HG03064 (cell line): Measurements from ENCODE around the gene UNC5B.
"Not testable (repeated sequence)": the region's sequence is repeated elsewhere in the genome, so short reads cannot be mapped to it uniquely, and the experiment has no call there.

Experiments used
- ATAC-seq: cut with Tn5 transposase; IDR thresholded peaks from one replicate; pipeline ENCODE4 v1.9.1; 2021; ENCODE audit warnings: low read depth; ENCODE audit not compliant: unreplicated experiment

UNC5B gene

GRCh38 chr10:71265201-71265575, 52.8 kb downstream of the UNC5B start:
- ATAC-seq = no peak

GRCh38 chr10:71265618-71266146, 53.3 kb downstream of the UNC5B start:
- no peak for ATAC-seq

GRCh38 chr10:71266147-71266917, 54.0 kb downstream of the UNC5B start:
- ATAC-seq = no peak

DNA sequence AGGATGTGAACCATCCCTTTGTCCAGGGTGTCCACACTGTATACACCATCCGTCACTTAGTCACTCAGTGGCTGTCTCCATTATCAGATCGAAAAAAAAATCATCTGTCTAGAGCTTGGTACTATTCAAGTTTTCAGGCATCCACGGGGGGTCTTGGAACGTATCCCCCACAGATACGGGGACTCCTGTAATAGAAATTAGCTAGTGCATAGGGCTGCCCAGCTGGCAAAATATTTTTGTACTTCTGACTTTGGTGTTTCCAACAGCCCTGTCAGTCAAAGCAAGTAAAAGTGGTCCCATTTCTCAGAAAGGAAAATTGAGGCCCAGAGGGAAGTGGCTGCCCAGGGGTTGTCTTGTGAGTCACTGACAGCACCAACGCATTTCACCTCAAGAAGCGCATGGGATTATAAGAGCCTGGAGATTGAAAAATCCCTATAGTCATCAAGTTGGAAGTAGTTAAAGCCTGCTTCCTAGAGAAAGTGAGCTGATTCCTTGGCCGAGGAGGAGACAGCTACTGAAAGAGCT, 54.6 kb downstream of the UNC5B start:
- no peak for ATAC-seq

DNA sequence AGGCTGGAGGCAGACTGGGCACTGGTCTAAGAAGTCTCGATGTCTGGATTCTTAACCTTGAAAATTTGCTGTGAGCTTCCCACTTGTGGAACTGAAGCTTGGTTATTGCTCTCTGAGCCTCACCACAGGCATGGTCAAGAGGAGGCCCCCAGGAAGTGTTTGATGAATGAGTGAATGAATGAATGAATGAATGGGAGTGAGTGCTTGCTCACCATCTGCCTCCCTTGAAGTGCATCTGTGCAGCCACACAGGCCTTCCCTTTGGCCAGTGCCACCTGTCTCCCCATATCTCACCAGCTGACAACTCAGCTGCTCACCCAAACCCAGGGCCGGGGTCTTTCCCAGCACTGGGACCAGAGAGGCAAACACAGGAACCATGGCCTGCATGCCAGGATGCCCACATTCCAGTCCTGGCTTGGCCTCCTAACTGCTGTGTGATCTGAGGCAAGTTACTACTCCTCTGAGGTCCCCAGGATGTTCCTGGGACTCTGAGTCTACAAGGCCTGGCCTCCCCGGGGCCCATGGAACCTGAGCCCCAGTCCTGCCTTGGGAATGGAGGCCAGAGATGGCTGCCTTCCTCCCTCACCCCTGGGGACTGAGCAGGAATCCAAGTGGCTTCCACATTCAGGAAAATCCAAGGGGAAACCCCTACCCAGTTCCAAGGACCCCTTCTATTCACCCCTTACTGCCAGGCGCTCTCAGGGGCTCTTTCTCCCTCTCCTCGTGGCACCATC, 55.3 kb downstream of the UNC5B start:
- no peak for ATAC-seq

- ATAC-seq = no peak
Measured at GRCh38 chr10:71268247-71268691, 55.9 kb downstream of the UNC5B start.

GRCh38 chr10:71268758-71269157, 56.4 kb downstream of the UNC5B start:
- ATAC-seq = no peak

GRCh38 chr10:71269301-71270288, 57.2 kb downstream of the UNC5B start:
- no peak for ATAC-seq

- ATAC-seq = no peak
Measured at GRCh38 chr10:71270301-71271220, 58.2 kb downstream of the UNC5B start.

GRCh38 chr10:71271662-71272055, 59.3 kb downstream of the UNC5B start:
- no peak for ATAC-seq

- no peak for ATAC-seq
Measured at GRCh38 chr10:71272056-71272771, 59.8 kb downstream of the UNC5B start.

DNA sequence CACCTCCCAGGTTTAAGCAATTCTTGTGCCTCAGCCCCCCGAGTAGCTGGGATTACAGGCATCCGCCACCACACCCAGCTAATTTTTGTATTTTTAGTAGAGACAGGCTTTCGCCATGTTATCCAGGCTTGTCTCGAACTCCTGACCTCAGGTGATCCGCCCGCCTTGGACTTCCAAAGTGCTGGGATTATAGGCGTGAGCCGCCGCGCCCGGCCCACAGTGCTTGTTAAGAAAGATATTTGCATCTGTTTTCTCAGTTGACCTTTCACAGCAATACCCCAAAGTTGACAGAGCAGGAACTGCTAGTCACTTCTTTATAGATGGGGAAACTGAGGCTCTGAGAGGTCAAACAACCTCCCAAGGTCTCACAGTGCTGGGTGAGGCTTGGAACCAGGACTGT, 60.6 kb downstream of the UNC5B start:
- ATAC-seq = not testable (repeated sequence)

- ATAC-seq = no peak
Measured at GRCh38 chr10:71273506-71273905, 61.1 kb downstream of the UNC5B start.

DNA sequence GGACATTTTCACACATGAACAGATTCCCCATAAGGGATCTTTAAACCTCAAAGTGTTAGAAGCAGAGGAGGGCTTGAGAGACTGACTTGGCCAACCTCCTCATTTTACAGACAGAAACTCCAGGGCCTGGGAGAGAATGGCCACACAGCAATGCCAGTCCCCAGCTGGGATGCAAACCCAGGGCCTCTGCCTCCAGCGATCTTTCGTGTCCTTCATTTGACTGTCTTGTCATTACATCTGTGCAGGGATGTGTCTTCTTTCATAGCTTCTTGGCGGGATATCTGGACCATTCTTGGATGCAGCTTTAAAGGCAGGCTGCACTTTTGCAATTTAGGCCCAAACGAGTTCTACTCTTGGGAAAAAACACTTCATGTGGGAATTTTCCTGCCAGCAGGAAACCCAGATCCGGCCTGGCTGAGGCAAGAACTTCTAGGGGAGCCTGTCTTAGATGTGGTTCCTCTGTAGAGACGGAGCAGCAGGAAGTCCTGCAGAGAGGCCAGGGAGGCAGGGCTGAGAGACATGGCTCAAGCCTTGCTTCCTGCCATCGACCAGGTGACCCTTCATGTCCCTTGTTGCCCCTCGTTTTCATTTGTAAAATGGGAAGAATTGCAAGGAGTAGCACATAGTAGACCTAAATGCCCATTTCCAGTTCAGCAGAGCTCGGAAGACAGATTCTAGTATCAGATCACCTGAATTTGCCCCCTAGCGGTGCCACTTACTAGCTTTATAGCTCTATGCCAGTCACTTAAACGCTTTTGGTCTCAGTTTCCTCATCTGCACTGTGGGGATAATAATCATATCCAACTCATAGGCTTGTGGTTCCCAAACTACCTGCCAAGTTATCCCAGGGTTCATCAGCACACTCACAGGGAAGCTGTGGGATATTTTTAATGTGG, 62.8 kb downstream of the UNC5B start:
- no peak for ATAC-seq

GRCh38 chr10:71276873-71277272, 64.5 kb downstream of the UNC5B start:
- ATAC-seq = no peak

GRCh38 chr10:71277914-71278665, 65.7 kb downstream of the UNC5B start:
- ATAC-seq = no peak
